OCI-LY3 (cell line): ENCODE data around the gene PEMT.

Source experiments
- H2AFZ ChIP-seq: fragments of 200-600, 300-600 bp; shearing (Covaris generic); 2 replicates; pipeline ENCODE4 v1.6.0; 2014; ENCODE audit warnings: antibody characterized with exemption, low read depth, low read length
- H3K27ac ChIP-seq: fragments of 200-600, 300-600 bp; sonication (generic); 2 replicates; pipeline ENCODE4 v1.5.1; 2014; ENCODE audit warnings: mild to moderate bottlenecking, low read length, moderate library complexity, mixed read lengths
- H3K27me3 ChIP-seq: fragments of 200-600, 300-600 bp; sonication (generic); 2 replicates; pipeline ENCODE4 v1.6.1; 2014; ENCODE audit warnings: low read depth, low read length, mixed read lengths
- H3K36me3 ChIP-seq: fragments of 200-600, 300-600 bp; sonication (generic); replicated peaks from 2 replicates; pipeline ENCODE3; 2014; ENCODE audit warnings: low read depth, low read length, mixed read lengths
- H3K4me1 ChIP-seq: fragments of 300-600, 200-600 bp; sonication (generic); 2 replicates; pipeline ENCODE4 v1.6.1; 2014; ENCODE audit warnings: low read length, mixed read lengths
- H3K4me2 ChIP-seq: fragments of 200-600, 300-600 bp; sonication (generic); 2 replicates; pipeline ENCODE4 v1.6.1; 2014; ENCODE audit warnings: low read length, mixed read lengths
- H3K4me3 ChIP-seq: fragments of 300-600, 200-600 bp; sonication (generic); 2 replicates; pipeline ENCODE4 v1.5.1; 2014; ENCODE audit warnings: antibody characterized with exemption, mild to moderate bottlenecking, low read length, moderate library complexity
- H3K79me2 ChIP-seq: fragments of 300-600, 200-600 bp; shearing (Covaris generic); 2 replicates; pipeline ENCODE4 v1.6.1; 2014; ENCODE audit warnings: mild to moderate bottlenecking, low read length, mixed read lengths
- H3K9ac ChIP-seq: fragments of 300-600, 200-600 bp; shearing (Covaris generic); 2 replicates; pipeline ENCODE4 v1.6.0; 2014; ENCODE audit warnings: mild to moderate bottlenecking, low read length, moderate library complexity
- H3K9me3 ChIP-seq: fragments of 200-600, 300-600 bp; shearing (Covaris generic); 2 replicates; pipeline ENCODE4 v1.6.1; 2014; ENCODE audit warnings: low read length, mixed read lengths; ENCODE audit not compliant: insufficient read depth
- H4K20me1 ChIP-seq: fragments of 200-600, 300-600 bp; sonication (generic); 2 replicates; pipeline ENCODE4 v1.6.1; 2016; ENCODE audit warnings: low read length, mixed read lengths; ENCODE audit not compliant: insufficient read depth
- CTCF ChIP-seq: fragments of 200-600, 300-600 bp; sonication (generic); IDR thresholded peaks from 2 replicates; pipeline ENCODE4 v1.5.1; 2014; ENCODE audit warnings: antibody characterized with exemption, low read length, low read depth
- EZH2phosphoT487 ChIP-seq: fragments of 200-600 bp; shearing (Covaris generic); IDR thresholded peaks from 2 replicates; pipeline ENCODE4 v1.6.1; 2018; ENCODE audit warnings: antibody characterized with exemption, mixed run types, low read depth

PEMT gene

GRCh38 chr17:17558431-17558830 lies 33.1 kb downstream of the PEMT start:
- Histone ChIP-seq H3K9ac (no peak overlapping the region), H4K20me1 (no peaks in the 10 kb centered on the region), H2AFZ (no peak overlapping the region), H3K79me2 (no peaks in the 10 kb centered on the region), H3K9me3 (no peaks in the 10 kb centered on the region), H3K4me2 (no peak overlapping the region), H3K4me1 (no peaks in the 10 kb centered on the region), H3K4me3 (no peak overlapping the region), H3K36me3 (no peaks in the 10 kb centered on the region), H3K27me3 (no peaks in the 10 kb centered on the region), H3K27ac (no peak overlapping the region)
- no peak for TF ChIP-seq CTCF
- no peak for TF ChIP-seq EZH2phosphoT487

GRCh38 chr17:17557796-17558195 lies 33.7 kb downstream of the PEMT start:
- Histone ChIP-seq H3K4me1 (no peaks in the 10 kb centered on the region), H3K4me3 (no peak overlapping the region), H4K20me1 (no peaks in the 10 kb centered on the region), H3K79me2 (no peaks in the 10 kb centered on the region), H3K27ac (no peak overlapping the region), H3K4me2 (no peak overlapping the region), H2AFZ (no peak overlapping the region), H3K27me3 (no peaks in the 10 kb centered on the region), H3K36me3 (no peaks in the 10 kb centered on the region), H3K9me3 (no peaks in the 10 kb centered on the region), H3K9ac (no peak overlapping the region)
- TF ChIP-seq EZH2phosphoT487: no peak
- no peak for TF ChIP-seq CTCF

GRCh38 chr17:17556671-17557070 lies 34.8 kb downstream of the PEMT start:
- no peak for TF ChIP-seq EZH2phosphoT487
- no peak for TF ChIP-seq CTCF
- Histone ChIP-seq H3K4me1 (no peaks in the 10 kb centered on the region), H4K20me1 (no peaks in the 10 kb centered on the region), H3K79me2 (no peaks in the 10 kb centered on the region), H2AFZ (no peak overlapping the region), H3K27ac (no peak overlapping the region), H3K9ac (no peak overlapping the region), H3K27me3 (no peaks in the 10 kb centered on the region), H3K9me3 (no peaks in the 10 kb centered on the region), H3K36me3 (no peaks in the 10 kb centered on the region), H3K4me3 (no peak overlapping the region), H3K4me2 (no peak overlapping the region)

- Histone ChIP-seq H3K36me3 (no peaks in the 10 kb centered on the region), H3K4me1 (no peaks in the 10 kb centered on the region), H3K4me2 (no peak overlapping the region), H3K9me3 (no peaks in the 10 kb centered on the region), H4K20me1 (no peaks in the 10 kb centered on the region), H3K4me3 (no peak overlapping the region), H3K79me2 (no peaks in the 10 kb centered on the region), H3K9ac (no peak overlapping the region), H3K27ac (no peak overlapping the region), H3K27me3 (no peaks in the 10 kb centered on the region), H2AFZ (no peak overlapping the region)
- no peak for TF ChIP-seq EZH2phosphoT487
- TF ChIP-seq CTCF: no peak
Measured at GRCh38 chr17:17555906-17556305, 35.6 kb downstream of the PEMT start.
